ENCODE results near the gene ACVR1B.

Gene ACVR1B

GRCh38 chr12:52033446-52034140 lies 82.1 kb downstream of the ACVR1B start:
- peak overlapping the region; percentile 69 for H3K27ac ChIP-seq (ENCODE audit: insufficient read depth, low read depth, low read length, poor library complexity, severe bottlenecking)
- H3K4me3 ChIP-seq (ENCODE audit: insufficient read depth, low read depth, low read length) = peak overlapping the region; percentile 33

GRCh38 chr12:52035190-52035589 lies 83.7 kb downstream of the ACVR1B start:
- H3K4me3 ChIP-seq (ENCODE audit: insufficient read depth, low read depth, low read length) = no peak overlapping the region
- H3K27me3 ChIP-seq (ENCODE audit: control insufficient read depth, insufficient read depth, low read length, poor library complexity, severe bottlenecking) = peaks cover 56% of the 10 kb centered on the region
- 100% methylated on average over 2 to 3 of the region's 4 CpGs for WGBS, 2 experiments
- H3K36me3 ChIP-seq (ENCODE audit: control insufficient read depth, insufficient read depth, low read length) = no peaks in the 10 kb centered on the region
- H3K4me1 ChIP-seq (ENCODE audit: control insufficient read depth, insufficient read depth, low read length) = peaks cover 7% of the 10 kb centered on the region
- no peaks in the 10 kb centered on the region for H3K9me3 ChIP-seq (ENCODE audit: control insufficient read depth, low read length)
- no peak overlapping the region for H3K27ac ChIP-seq (ENCODE audit: insufficient read depth, low read depth, low read length, poor library complexity, severe bottlenecking)

More at GRCh38 chr12:52033446-52034140, 82.1 kb downstream of the ACVR1B start:
- Histone ChIP-seq H3K4me1 (ENCODE audit: control insufficient read depth, insufficient read depth, low read length) (peaks cover 21% of the 10 kb centered on the region), H3K36me3 (ENCODE audit: control insufficient read depth, insufficient read depth, low read length) (no peaks in the 10 kb centered on the region), H3K27me3 (ENCODE audit: control insufficient read depth, insufficient read depth, low read length, poor library complexity, severe bottlenecking) (peaks cover 50% of the 10 kb centered on the region), H3K9me3 (ENCODE audit: control insufficient read depth, low read length) (no peaks in the 10 kb centered on the region)
- 83 to 86% methylated on average over 11 to 13 of the region's 13 CpGs for WGBS, 2 experiments

- Histone ChIP-seq H3K4me3 (ENCODE audit: insufficient read depth, low read depth, low read length) (no peak overlapping the region), H3K27me3 (ENCODE audit: control insufficient read depth, insufficient read depth, low read length, poor library complexity, severe bottlenecking) (peaks cover 56% of the 10 kb centered on the region), H3K36me3 (ENCODE audit: control insufficient read depth, insufficient read depth, low read length) (no peaks in the 10 kb centered on the region), H3K4me1 (ENCODE audit: control insufficient read depth, insufficient read depth, low read length) (peaks cover 6% of the 10 kb centered on the region), H3K27ac (ENCODE audit: insufficient read depth, low read depth, low read length, poor library complexity, severe bottlenecking) (no peak overlapping the region), H3K9me3 (ENCODE audit: control insufficient read depth, low read length) (no peaks in the 10 kb centered on the region)
- 87 to 90% methylated on average over 2 of the region's 2 CpGs for WGBS, 2 experiments
Observed at GRCh38 chr12:52035926-52036325, 84.4 kb downstream of the ACVR1B start.

- no peak overlapping the region for H3K27ac ChIP-seq (ENCODE audit: insufficient read depth, low read depth, low read length, poor library complexity, severe bottlenecking)
- H3K4me1 ChIP-seq (ENCODE audit: control insufficient read depth, insufficient read depth, low read length) = peaks cover 6% of the 10 kb centered on the region
- 11% methylated on average over 53 of the region's 53 CpGs for WGBS, 2 experiments
- H3K9me3 ChIP-seq (ENCODE audit: control insufficient read depth, low read length) = no peaks in the 10 kb centered on the region
- H3K36me3 ChIP-seq (ENCODE audit: control insufficient read depth, insufficient read depth, low read length) = no peaks in the 10 kb centered on the region
- peaks cover 56% of the 10 kb centered on the region for H3K27me3 ChIP-seq (ENCODE audit: control insufficient read depth, insufficient read depth, low read length, poor library complexity, severe bottlenecking)
- peak overlapping the region; percentile 35 for H3K4me3 ChIP-seq (ENCODE audit: insufficient read depth, low read depth, low read length)
Observed at GRCh38 chr12:52036587-52037171, 85.2 kb downstream of the ACVR1B start.

GRCh38 chr12:52037248-52037861 lies 85.9 kb downstream of the ACVR1B start:
- Histone ChIP-seq H3K27ac (ENCODE audit: insufficient read depth, low read depth, low read length, poor library complexity, severe bottlenecking) (no peak overlapping the region), H3K4me3 (ENCODE audit: insufficient read depth, low read depth, low read length) (peak overlapping the region; percentile 56), H3K27me3 (ENCODE audit: control insufficient read depth, insufficient read depth, low read length, poor library complexity, severe bottlenecking) (peaks cover 56% of the 10 kb centered on the region), H3K9me3 (ENCODE audit: control insufficient read depth, low read length) (no peaks in the 10 kb centered on the region), H3K4me1 (ENCODE audit: control insufficient read depth, insufficient read depth, low read length) (peaks cover 3% of the 10 kb centered on the region), H3K36me3 (ENCODE audit: control insufficient read depth, insufficient read depth, low read length) (no peaks in the 10 kb centered on the region)
- 1% methylated on average over 59 of the region's 59 CpGs for WGBS, 2 experiments

- no peak overlapping the region for H3K27ac ChIP-seq (ENCODE audit: insufficient read depth, low read depth, low read length, poor library complexity, severe bottlenecking)
- 91 to 94% methylated on average over 6 of the region's 6 CpGs for WGBS, 2 experiments
- no peaks in the 10 kb centered on the region for H3K4me1 ChIP-seq (ENCODE audit: control insufficient read depth, insufficient read depth, low read length)
- H3K27me3 ChIP-seq (ENCODE audit: control insufficient read depth, insufficient read depth, low read length, poor library complexity, severe bottlenecking) = peaks cover 53% of the 10 kb centered on the region
- no peak overlapping the region for H3K4me3 ChIP-seq (ENCODE audit: insufficient read depth, low read depth, low read length)
- H3K36me3 ChIP-seq (ENCODE audit: control insufficient read depth, insufficient read depth, low read length) = no peaks in the 10 kb centered on the region
- H3K9me3 ChIP-seq (ENCODE audit: control insufficient read depth, low read length) = no peaks in the 10 kb centered on the region
Observed at GRCh38 chr12:52038447-52038846, 86.9 kb downstream of the ACVR1B start.

GRCh38 chr12:52041035-52041434 lies 89.5 kb downstream of the ACVR1B start:
- WGBS, 2 experiments = 91 to 96% methylated on average over 3 of the region's 3 CpGs
- H3K27me3 ChIP-seq (ENCODE audit: control insufficient read depth, insufficient read depth, low read length, poor library complexity, severe bottlenecking) = peaks cover 27% of the 10 kb centered on the region
- no peaks in the 10 kb centered on the region for H3K9me3 ChIP-seq (ENCODE audit: control insufficient read depth, low read length)
- H3K4me3 ChIP-seq (ENCODE audit: insufficient read depth, low read depth, low read length) = no peak overlapping the region
- H3K27ac ChIP-seq (ENCODE audit: insufficient read depth, low read depth, low read length, poor library complexity, severe bottlenecking) = no peak overlapping the region
- no peaks in the 10 kb centered on the region for H3K4me1 ChIP-seq (ENCODE audit: control insufficient read depth, insufficient read depth, low read length)
- H3K36me3 ChIP-seq (ENCODE audit: control insufficient read depth, insufficient read depth, low read length) = no peaks in the 10 kb centered on the region

- Histone ChIP-seq H3K27ac (ENCODE audit: insufficient read depth, low read depth, low read length, poor library complexity, severe bottlenecking) (no peak overlapping the region), H3K4me3 (ENCODE audit: insufficient read depth, low read depth, low read length) (no peak overlapping the region), H3K27me3 (ENCODE audit: control insufficient read depth, insufficient read depth, low read length, poor library complexity, severe bottlenecking) (peaks cover 20% of the 10 kb centered on the region), H3K36me3 (ENCODE audit: control insufficient read depth, insufficient read depth, low read length) (no peaks in the 10 kb centered on the region), H3K4me1 (ENCODE audit: control insufficient read depth, insufficient read depth, low read length) (no peaks in the 10 kb centered on the region), H3K9me3 (ENCODE audit: control insufficient read depth, low read length) (no peaks in the 10 kb centered on the region)
- WGBS, 2 experiments = 60 to 67% methylated on average over 6 of the region's 6 CpGs
Observed at GRCh38 chr12:52041695-52042123, 90.2 kb downstream of the ACVR1B start.

- Histone ChIP-seq H3K4me3 (ENCODE audit: insufficient read depth, low read depth, low read length) (no peak overlapping the region), H3K4me1 (ENCODE audit: control insufficient read depth, insufficient read depth, low read length) (no peaks in the 10 kb centered on the region), H3K36me3 (ENCODE audit: control insufficient read depth, insufficient read depth, low read length) (no peaks in the 10 kb centered on the region), H3K9me3 (ENCODE audit: control insufficient read depth, low read length) (no peaks in the 10 kb centered on the region), H3K27ac (ENCODE audit: insufficient read depth, low read depth, low read length, poor library complexity, severe bottlenecking) (no peak overlapping the region), H3K27me3 (ENCODE audit: control insufficient read depth, insufficient read depth, low read length, poor library complexity, severe bottlenecking) (peaks cover 11% of the 10 kb centered on the region)
- WGBS, 2 experiments = 89 to 92% methylated on average over 8 of the region's 8 CpGs
Observed at GRCh38 chr12:52042706-52043385, 91.3 kb downstream of the ACVR1B start.
